ENCODE measurements around the gene PAIP2B.
"Not testable (repeated sequence)": the region's sequence is repeated elsewhere in the genome, so short reads cannot be mapped to it uniquely, and the experiment has no call there.

Gene PAIP2B

GRCh38 chr2:71226965-71227560, at the start of gene PAIP2B:
Gene PAIP2B, minus strand, starts transcription at chr2:71227103. Its CDS starts 24,514 bp downstream, at chr2:71202589.
- peak; percentile 96 for DNase-seq

- DNase-seq: no peak
These were observed 49.0 kb upstream of the PAIP2B start for GRCh38 chr2:71275939-71276310.

DNA sequence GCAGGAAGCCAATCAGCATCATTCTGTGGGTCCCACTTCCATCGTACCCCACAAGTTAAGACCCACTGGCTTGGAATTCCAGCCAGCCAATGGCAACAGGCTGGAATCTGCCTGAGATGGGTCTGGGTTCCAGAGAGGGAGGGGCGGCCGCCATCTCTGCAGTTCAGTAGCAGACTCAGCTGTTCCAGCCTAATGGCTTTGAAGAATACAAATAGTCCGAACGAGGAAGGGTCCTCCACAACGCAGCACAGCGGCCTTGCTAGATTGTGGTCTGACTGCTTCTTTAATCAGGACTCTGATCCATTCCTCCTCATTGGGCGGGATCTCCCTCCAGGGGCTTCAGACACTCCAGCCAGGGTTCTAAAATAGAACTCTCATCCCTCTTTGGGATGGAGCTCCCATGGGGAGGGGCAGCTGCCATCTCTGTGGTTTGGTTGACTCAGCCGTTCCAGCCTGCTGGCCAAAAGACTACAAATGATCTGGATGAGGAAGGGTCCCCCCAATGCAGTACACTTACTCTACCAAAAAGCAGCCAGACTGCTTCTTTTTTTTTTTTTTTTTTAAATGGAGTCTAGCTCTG, 42.7 kb upstream of the PAIP2B start:
- DNase-seq: no peak

DNA sequence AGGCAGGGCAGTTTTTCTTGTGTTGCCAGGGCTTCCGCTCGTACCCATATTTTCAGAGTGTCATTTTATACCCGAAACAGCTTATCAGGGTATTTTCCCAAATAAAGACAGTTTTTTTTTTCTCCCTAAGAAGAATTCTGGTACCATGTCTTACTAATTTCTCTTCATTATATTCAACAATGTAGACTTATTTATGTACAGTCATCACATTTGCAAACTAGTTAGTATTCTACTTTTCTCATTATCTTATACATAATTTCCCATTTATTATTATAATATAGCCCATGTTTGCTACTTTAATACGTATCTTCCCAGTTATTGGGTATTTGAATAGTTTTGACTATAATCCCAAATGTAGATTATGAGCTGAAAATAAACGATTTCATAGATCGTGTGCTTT, 36.5 kb upstream of the PAIP2B start:
- DNase-seq: no peak

DNA sequence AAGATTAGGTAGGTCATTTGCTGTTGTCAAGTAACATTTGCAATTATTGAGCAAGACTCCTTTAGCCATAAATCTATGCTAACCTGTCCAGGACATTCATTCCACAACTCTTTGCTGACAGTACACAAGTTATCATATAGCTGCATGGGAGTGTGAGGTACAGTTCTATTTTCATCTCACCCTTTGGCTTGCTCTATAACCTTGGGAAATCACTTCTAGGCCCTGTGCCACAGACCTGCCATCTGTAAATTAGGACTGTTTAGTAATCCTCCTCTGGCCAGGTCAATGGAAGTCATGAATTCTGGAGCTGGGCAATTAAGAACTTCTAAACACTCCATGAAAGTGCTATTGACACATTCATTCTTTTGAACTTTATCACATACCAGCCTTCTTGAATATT, 34.6 kb upstream of the PAIP2B start:
- no peak for DNase-seq

DNA sequence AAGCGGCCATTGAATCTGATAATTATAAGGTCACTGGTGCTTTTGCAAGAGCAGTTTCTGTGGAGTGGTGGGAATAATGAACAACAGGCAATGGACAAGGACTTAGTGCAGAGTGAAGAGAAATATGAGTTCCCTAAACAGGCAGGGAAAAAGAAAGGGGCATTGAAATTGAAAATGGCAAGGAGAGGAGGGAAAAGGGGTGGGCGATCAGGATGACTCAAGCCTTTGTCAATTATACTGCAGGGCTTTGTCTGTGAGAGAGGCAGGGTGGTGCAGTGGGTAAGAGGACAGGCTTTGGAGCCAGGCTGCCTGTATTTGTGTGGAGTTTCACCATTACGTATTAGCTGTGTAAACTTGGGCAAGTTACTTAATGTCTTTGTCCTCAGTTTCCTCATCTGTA, 29.5 kb upstream of the PAIP2B start:
- no peak for DNase-seq

DNA sequence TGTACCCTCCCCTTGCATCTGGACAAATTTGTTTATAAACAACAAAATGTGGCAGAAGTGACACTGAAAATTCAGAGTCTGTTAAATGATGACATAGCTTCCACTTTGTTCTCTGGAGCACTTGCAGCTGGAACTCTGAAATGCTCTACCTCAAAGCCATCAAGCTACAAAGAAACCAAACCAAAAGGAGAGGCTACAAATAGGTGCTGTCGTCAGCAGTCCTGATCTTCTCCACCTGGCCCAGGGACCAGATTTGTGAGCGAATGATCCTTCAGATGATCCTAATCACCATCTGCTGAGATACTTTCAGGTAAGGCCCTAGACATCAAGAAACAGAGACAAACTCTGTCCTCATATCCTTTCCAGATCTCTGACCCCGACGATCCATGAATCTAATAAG, 27.9 kb upstream of the PAIP2B start:
- no peak for DNase-seq

GRCh38 chr2:71254078-71254477, 27.2 kb upstream of the PAIP2B start:
- no peak for DNase-seq

DNA sequence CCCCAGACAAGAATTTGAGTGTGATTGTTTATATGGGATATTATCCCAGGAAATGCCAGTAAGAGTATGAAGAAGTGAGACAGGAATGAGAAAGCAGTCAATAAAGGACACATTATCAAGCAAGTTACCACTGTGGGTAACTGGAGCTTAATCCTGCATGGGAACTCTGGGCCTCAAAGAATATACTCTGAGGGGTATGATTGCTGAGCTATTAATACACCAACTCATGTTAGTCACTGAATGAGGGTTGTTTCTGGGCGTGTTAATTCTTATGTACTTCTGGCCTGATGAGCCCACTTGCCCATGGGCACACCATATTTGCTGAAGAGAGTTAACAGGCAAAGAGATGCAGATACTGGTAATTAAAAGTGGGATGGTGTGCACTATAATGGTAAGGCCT, 26.6 kb upstream of the PAIP2B start:
- no peak for DNase-seq

GRCh38 chr2:71252862-71253261, 26.0 kb upstream of the PAIP2B start:
- no peak for DNase-seq

GRCh38 chr2:71250935-71251334, 24.0 kb upstream of the PAIP2B start:
- DNase-seq: no peak

- no peak for DNase-seq
These were observed 17.4 kb upstream of the PAIP2B start for GRCh38 chr2:71244302-71244660.

GRCh38 chr2:71243634-71244301, 16.9 kb upstream of the PAIP2B start:
- no peak for DNase-seq

- DNase-seq: no peak
These were observed 13.9 kb upstream of the PAIP2B start for GRCh38 chr2:71240794-71241193.

DNA sequence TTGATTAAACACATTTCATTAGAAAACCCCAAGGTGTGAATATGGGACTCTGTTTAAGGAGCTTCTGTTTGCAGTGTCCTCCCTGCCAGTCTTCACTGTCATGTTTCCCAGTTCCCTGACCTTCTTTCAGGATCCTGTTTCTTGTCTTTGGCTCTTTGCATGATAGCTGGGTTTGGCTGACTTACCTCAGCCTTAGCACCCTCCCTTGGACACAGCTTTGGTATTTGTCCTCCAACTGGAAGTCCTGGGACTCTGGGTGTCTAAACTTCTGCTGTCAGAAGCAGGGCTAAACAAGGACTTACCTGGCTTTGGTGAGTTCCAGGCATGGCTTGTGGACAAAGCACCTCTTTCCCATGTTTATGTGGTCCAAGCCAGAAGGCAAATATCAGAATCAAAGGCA, 11.2 kb upstream of the PAIP2B start:
- DNase-seq: no peak

DNA sequence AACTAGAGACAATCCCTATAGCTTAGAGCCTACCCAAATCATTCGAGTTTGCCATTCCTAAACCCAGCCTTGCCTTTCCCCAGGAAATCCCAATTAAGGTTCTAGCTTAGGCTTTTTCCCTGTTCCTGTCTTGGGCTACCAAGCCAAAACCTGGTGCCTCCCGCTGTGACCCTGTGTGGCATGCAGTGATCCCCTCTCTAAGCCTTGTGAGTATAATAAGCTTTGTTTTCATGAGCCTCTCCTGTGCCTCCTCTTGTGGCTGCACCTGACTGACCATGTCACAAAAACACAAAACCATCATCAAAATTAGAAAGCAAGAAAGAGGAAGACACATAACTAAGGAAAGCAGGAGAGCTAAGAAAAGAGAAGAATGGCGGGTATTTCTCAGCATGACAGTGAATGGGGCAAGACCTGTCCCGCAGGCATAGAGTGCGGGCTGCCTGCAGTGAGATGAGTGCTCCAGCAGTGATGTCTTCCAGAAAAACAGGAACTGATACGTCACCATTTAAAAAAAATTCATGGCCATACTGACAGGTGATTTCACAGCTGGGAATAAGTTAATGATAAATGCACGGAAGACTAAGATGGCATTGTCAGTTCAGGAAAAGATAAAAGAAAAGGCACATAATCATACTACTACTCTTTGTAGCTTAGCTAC, 9.2 kb upstream of the PAIP2B start:
- no peak for DNase-seq

- not testable (repeated sequence) for DNase-seq
These were observed 6.2 kb upstream of the PAIP2B start for GRCh38 chr2:71233072-71233471.

- DNase-seq: no peak
These were observed 573 bp downstream of the PAIP2B start for GRCh38 chr2:71226096-71226964.

GRCh38 chr2:71224935-71225334, 2.0 kb downstream of the PAIP2B start:
- DNase-seq: no peak

DNA sequence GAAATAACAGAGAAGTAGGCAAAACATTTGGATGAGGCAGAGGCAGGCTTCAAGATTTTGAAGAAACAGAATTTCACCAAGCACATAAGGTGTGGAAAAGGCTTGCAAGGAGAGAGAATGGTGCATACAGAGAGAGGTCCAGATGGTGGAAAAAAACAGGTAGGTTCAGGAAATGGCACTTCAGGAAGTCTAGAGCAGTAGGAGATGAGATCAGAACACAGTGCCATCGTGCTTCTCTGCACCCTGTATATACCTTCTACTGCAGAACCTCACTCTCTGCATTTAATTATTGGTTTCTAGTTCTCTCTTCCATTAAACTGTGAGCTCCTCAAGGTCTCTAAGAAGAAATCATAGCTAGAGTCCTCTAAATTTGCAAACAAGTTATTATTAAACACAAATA, 2.4 kb downstream of the PAIP2B start:
- no peak for DNase-seq

GRCh38 chr2:71223767-71224333, 3.1 kb downstream of the PAIP2B start:
- DNase-seq: no peak

DNA sequence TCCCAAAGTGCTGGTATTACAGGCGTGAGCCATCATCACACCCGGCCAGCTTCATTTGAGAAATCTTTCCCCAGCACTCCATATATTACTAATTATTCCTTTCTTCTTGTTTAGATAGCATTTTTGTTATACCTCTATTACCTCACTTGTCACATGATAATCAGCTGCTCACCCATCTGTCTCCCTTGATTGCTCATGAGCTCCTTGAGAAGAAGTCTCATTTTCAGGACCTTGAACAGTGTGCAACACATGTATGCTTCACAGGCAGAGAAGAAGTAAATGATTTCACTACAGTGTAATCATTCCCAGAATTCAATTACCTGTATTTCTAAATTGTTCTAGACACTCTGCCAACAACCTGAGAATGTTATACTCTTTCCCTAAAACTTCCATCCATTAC, 6.2 kb downstream of the PAIP2B start:
- DNase-seq: no peak

DNA sequence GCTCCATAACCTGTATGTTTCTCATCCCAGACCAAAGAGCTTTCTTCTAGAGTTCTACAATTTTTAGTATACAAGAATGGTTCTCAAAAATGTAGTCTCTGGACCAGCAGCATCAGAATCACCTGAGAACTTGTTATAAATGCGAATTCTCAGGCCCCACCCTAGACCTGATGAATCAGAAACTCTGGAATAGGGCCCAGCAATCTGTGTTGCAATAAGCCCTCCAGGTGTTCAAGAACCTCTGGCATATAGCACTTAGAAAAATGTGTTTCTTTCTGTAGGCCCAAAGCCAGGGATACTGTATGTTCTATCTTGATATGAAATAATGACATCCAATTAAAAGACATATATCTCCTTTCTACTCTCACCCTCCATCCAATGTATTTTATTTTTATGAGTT, 10.4 kb downstream of the PAIP2B start:
- DNase-seq: no peak
